ENCODE measurements around the gene RBBP4.

GRCh38 chr1:32681509-32681908, 30.5 kb downstream of the RBBP4 start:
- TF ChIP-seq, protein P1, sequence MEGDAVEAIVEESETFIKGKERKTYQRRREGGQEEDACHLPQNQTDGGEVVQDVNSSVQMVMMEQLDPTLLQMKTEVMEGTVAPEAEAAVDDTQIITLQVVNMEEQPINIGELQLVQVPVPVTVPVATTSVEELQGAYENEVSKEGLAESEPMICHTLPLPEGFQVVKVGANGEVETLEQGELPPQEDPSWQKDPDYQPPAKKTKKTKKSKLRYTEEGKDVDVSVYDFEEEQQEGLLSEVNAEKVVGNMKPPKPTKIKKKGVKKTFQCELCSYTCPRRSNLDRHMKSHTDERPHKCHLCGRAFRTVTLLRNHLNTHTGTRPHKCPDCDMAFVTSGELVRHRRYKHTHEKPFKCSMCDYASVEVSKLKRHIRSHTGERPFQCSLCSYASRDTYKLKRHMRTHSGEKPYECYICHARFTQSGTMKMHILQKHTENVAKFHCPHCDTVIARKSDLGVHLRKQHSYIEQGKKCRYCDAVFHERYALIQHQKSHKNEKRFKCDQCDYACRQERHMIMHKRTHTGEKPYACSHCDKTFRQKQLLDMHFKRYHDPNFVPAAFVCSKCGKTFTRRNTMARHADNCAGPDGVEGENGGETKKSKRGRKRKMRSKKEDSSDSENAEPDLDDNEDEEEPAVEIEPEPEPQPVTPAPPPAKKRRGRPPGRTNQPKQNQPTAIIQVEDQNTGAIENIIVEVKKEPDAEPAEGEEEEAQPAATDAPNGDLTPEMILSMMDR (IDR thresholded peaks at IDR 0.05 in 4 of 5, conservative IDR thresholded peaks at IDR 0.05 in 1 of 5) = no peak
- TF ChIP-seq POLR2A (IDR thresholded peaks at IDR 0.05) = no peak

Measured in gastrocnemius medialis (tissue), 4 donors.